Stomach (tissue), 9 donors: Measurements from ENCODE around the gene PPP1R12A. TPM values are rescaled to one million over a fixed set of nuclear protein-coding genes. Genes with fewer than 3 reads are reported as not detected.

Experiments
- DNase-seq, 2 donors: peaks; one replicate each; pipeline versions ENCODE4 v3.0.0 to v3.0.0-alpha.2; 2013 to 2019
- H3K27ac ChIP-seq, 5 donors: fragments of 200-600 bp in 4 of 5; sonication (generic) in 4 of 5; one replicate each; pipeline ENCODE4 v1.5.1; 2013 to 2019; ENCODE audit warnings: mild to moderate bottlenecking in 1 of 5, moderate library complexity in 1 of 5
- H3K27me3 ChIP-seq, 3 donors: fragments of 200-600 bp; sonication (generic); one replicate each; pipeline ENCODE4 v1.5.1; 2017 to 2019; ENCODE audit warnings: mixed run types in 1 of 3
- H3K36me3 ChIP-seq, 4 donors: fragments of 200-600 bp; sonication (generic); 1 replicate in 3 of 4; 2 replicates in 1 of 4; pipeline ENCODE4 v1.5.1; 2016 to 2019
- H3K4me1 ChIP-seq, 4 donors: fragments of 200-600 bp; sonication (generic); one replicate each; pipeline ENCODE4 v1.5.1; 2016 to 2019
- H3K4me3 ChIP-seq, 4 donors: fragments of 200-600 bp; sonication (generic) in 3 of 4; one replicate each; pipeline ENCODE4 v1.5.1; 2016 to 2019; ENCODE audit warnings: mild to moderate bottlenecking in 1 of 4
- H3K9me3 ChIP-seq, 4 donors: fragments of 200-600 bp; sonication (generic); one replicate each; pipeline ENCODE4 v1.5.1; 2016 to 2019
- CTCF ChIP-seq, 7 experiments: fragments of 450-650 bp in 4 of 7; fragments of 200-600 bp in 3 of 7; sonication (generic) in 3 of 7; IDR thresholded peaks; one replicate each; pipeline ENCODE4 v1.5.1; 2016 to 2019; ENCODE audit warnings: antibody characterized with exemption in 7 of 7, control low read depth in 2 of 7, mild to moderate bottlenecking in 1 of 7
- EP300 ChIP-seq: sonication (generic); formaldehyde crosslinking; IDR thresholded peaks from one replicate; pipeline ENCODE4 v1.6.1; 2017; ENCODE audit warnings: antibody characterized with exemption
- POLR2A ChIP-seq, 4 donors: fragments of 450-650 bp; IDR thresholded peaks; one replicate each; pipeline ENCODE4 v1.6.1; 2016; ENCODE audit warnings: antibody characterized with exemption in 4 of 4, control low read depth in 2 of 4, mild to moderate bottlenecking in 1 of 4, moderate library complexity in 1 of 4
- POLR2AphosphoS5 ChIP-seq, 3 donors: sonication (generic); formaldehyde crosslinking; IDR thresholded peaks; one replicate each; pipeline ENCODE4 v1.6.1; 2016; ENCODE audit warnings: antibody characterized with exemption in 3 of 3
- whole genome bisulfite sequencing, 5 donors: extraction: QIAGEN DNeasy Blood & Tissue Kit in 3 of 5; methylation state at CpG; one replicate each; pipeline versions ENCODE4 v1.1.5 to v1.1.7; 2013 to 2018; 5-methylcytosine and 5-hydroxymethylcytosine counted together
- intact Hi-C: fragments of 100-400 bp; cut with DNase I; formaldehyde crosslinking; loops from one replicate; pipeline ENCODE4 v1.15.1; 2023; ENCODE audit warnings: low total_unique reads
- polyA plus RNA-seq, 3 donors: library from polyadenylated mRNA; stranded (reverse); fragments of 200-250 nt; gene quantifications; one replicate each; pipeline ENCODE4 v1.2.3, GENCODE V29; 2013
- total RNA-seq, 5 donors: library from RNA; depleted of rRNA; stranded (reverse); fragments of >200 nt; gene quantifications; one replicate each; pipeline versions ENCODE4 v1.1.0 to v1.2.3, GENCODE V29; 2014 to 2016
- donor health status: healthy with polysubstance abuse.
- donor health status: Bipolar disorder and iron deficiency.
- donor health status: healthy.

PPP1R12A gene
- total and polyA plus RNA-seq, 8 donors, result 7.5 to 425 (median 112) TPM

- peaks cover 0 to 30% (median 25%) of the 10 kb centered on the region in 4 donors for H3K36me3 ChIP-seq
- H3K4me1 ChIP-seq, result peaks cover 0 to 32% (median 20%) of the 10 kb centered on the region in 4 donors
- whole genome bisulfite sequencing, 5 donors, result 94 to 99% (median 96%) methylated on average over 3 of the region's 3 CpGs
- DNase-seq, result no peak
- TF ChIP-seq CTCF (IDR thresholded peaks at IDR 0.05) (no peak), POLR2AphosphoS5 (IDR thresholded peaks at IDR 0.05) (no peak), EP300 (no peak), POLR2A (IDR thresholded peaks at IDR 0.05) (no peak)
- no peak overlapping the region for H3K27ac ChIP-seq
- H3K27me3 ChIP-seq, result no peaks in the 10 kb centered on the region
- no peak overlapping the region for H3K4me3 ChIP-seq
- H3K9me3 ChIP-seq, result peaks cover 0 to 16% (median 9%) of the 10 kb centered on the region in 4 donors
- intact Hi-C loops, result no loop called here
Measured at GRCh38 chr12:79838359-79838758, 96.5 kb downstream of the PPP1R12A start.

DNA sequence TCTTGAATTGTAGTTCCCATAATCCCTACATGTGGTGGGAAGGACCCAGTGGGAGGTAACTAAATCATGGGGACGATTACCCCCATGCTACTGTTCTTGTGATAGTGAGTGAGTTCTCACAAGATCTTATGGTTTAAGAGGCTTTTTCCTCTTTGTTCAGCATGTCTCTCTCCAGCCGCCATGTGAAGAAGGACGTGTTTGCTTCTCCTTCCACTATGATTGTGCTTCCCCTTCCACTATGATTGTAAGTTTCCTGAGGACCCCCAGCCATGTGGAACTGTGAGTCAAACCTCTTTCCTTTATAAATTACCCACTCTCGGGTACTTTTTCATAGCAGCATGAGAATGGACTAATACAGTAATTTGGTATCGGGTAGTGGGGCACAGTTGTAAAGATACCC lies 97.3 kb downstream of the PPP1R12A start:
- H3K9me3 ChIP-seq, result peaks cover 0 to 16% (median 9%) of the 10 kb centered on the region in 4 donors
- H3K27me3 ChIP-seq, result no peaks in the 10 kb centered on the region
- DNase-seq, result no peak
- TF ChIP-seq POLR2A (IDR thresholded peaks at IDR 0.05) (no peak), CTCF (IDR thresholded peaks at IDR 0.05) (no peak), POLR2AphosphoS5 (IDR thresholded peaks at IDR 0.05) (no peak), EP300 (no peak)
- 94 to 95% (median 95%) methylated on average over 5 of the region's 5 CpGs for WGBS, 5 donors
- no peak overlapping the region for H3K4me3 ChIP-seq
- intact Hi-C loops, result no loop called here
- peaks cover 0 to 22% (median 18%) of the 10 kb centered on the region in 4 donors for H3K36me3 ChIP-seq
- peaks cover 0 to 39% (median 23%) of the 10 kb centered on the region in 4 donors for H3K4me1 ChIP-seq
- H3K27ac ChIP-seq, result no peak overlapping the region

DNA sequence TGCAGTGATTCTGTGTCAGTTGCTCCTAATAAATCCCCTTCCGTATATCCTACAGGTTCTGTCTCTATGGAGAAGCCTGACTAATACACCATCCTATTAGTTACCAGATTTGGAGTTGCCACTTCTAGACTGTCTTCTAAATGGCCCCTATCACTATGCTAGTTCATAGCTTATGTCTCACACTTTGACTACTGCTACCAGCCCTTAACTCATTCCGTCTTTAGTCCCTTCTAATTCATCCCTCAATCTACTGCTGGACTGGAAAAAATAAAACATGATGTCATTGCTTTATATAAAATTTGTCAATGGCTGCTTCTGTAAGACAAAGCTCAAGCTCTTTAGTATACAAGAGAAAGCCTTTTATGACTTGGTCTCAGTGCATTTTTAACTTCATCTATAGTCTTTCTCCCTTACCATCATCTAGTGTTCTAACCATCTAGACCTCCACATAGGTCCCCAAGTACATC lies 99.5 kb downstream of the PPP1R12A start:
- DNase-seq, result no peak
- Histone ChIP-seq H3K9me3 (peaks cover 0 to 16% (median 9%) of the 10 kb centered on the region in 4 donors), H3K4me3 (no peak overlapping the region), H3K36me3 (peaks cover 4 to 30% (median 18%) of the 10 kb centered on the region in 4 donors), H3K27me3 (no peaks in the 10 kb centered on the region), H3K4me1 (peaks cover 0 to 38% (median 12%) of the 10 kb centered on the region in 4 donors), H3K27ac (no peak overlapping the region)
- 78 to 96% (median 95%) methylated on average over 2 of the region's 2 CpGs for WGBS, 5 donors
- no peak for TF ChIP-seq CTCF (IDR thresholded peaks at IDR 0.05)
- no peak for TF ChIP-seq EP300
- TF ChIP-seq POLR2AphosphoS5 (IDR thresholded peaks at IDR 0.05), result no peak
- TF ChIP-seq POLR2A (IDR thresholded peaks at IDR 0.05), result no peak
- intact Hi-C loops, result no loop called here

DNA sequence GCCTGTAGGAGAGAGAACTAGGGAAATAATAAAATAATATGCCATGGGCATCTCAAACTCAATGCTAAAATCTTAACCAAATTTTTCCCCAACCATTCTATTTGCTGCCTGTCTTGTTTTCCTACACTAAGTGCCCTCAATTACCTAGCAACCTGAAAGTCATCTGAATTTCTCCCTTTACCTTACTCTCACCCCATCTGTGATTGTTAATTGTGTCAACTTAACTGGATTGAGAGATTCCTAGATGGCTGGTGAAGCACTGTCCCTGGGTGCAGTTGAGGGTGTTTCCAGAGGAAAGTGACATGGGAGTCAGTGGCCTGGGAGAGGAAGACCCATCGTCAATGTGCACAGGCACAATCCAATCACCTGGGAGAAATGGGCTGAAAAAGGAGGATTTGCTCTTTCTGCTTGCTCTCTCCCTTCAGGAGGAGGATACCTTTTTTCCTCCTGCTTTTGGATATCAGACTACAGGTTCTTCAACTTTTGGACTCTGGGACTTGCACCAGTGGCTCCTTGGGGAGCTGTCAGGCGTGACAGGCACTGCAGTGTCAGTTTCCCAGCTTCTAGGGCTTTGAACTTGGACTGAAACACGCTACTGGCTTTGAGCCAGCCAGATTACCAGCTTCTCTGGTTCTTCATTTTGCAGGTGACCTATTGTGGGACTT lies 100.1 kb downstream of the PPP1R12A start:
- peaks cover 4 to 32% (median 16%) of the 10 kb centered on the region in 4 donors for H3K36me3 ChIP-seq
- intact Hi-C loops, result no loop called here
- H3K4me3 ChIP-seq, result no peak overlapping the region
- peaks cover 0 to 42% (median 12%) of the 10 kb centered on the region in 4 donors for H3K4me1 ChIP-seq
- H3K27ac ChIP-seq, result no peak overlapping the region
- peak in 1 of 2 donors; percentile 15 for DNase-seq
- peaks cover 0 to 16% (median 9%) of the 10 kb centered on the region in 4 donors for H3K9me3 ChIP-seq
- no peaks in the 10 kb centered on the region for H3K27me3 ChIP-seq
- no peak for TF ChIP-seq POLR2A (IDR thresholded peaks at IDR 0.05)
- TF ChIP-seq POLR2AphosphoS5 (IDR thresholded peaks at IDR 0.05), result no peak
- no peak for TF ChIP-seq EP300
- no peak for TF ChIP-seq CTCF (IDR thresholded peaks at IDR 0.05)
- 71 to 86% (median 85%) methylated on average over 3 of the region's 3 CpGs for WGBS, 5 donors
